HCT116 (cell line): ENCODE results near the gene TMEM200C.

Source experiments
- EZH2 ChIP-seq: fragments of 200-600 bp; sonication (generic); IDR thresholded peaks from 2 replicates; pipeline ENCODE4 v1.6.1; 2017; ENCODE audit warnings: antibody characterized with exemption, mixed run types
- JUND ChIP-seq: IDR thresholded peaks from 2 replicates; pipeline ENCODE4 v1.6.1; 2012
- POLR2A ChIP-seq: IDR thresholded peaks from 2 replicates; pipeline ENCODE4 v1.7.0; 2011; ENCODE audit warnings: borderline replicate concordance; ENCODE audit not compliant: insufficient read depth, insufficient read length; ENCODE audit errors: extremely low read depth
- POLR2AphosphoS5 ChIP-seq: IDR thresholded peaks from 2 replicates; pipeline ENCODE4 v1.6.1; 2011; ENCODE audit warnings: mild to moderate bottlenecking, low read depth, low read length, moderate library complexity
- RAD21 ChIP-seq: IDR thresholded peaks from 2 replicates; pipeline ENCODE4 v1.6.1; 2012; ENCODE audit warnings: low read depth, mild to moderate bottlenecking
- TCF7L2 ChIP-seq: IDR thresholded peaks from 2 replicates; pipeline ENCODE4 v1.7.0; 2011; ENCODE audit warnings: borderline replicate concordance, inconsistent platforms; ENCODE audit not compliant: insufficient read depth, insufficient read length; ENCODE audit errors: extremely low read depth
- YY1 ChIP-seq: IDR thresholded peaks from 2 replicates; pipeline ENCODE4 v1.6.1; 2011; ENCODE audit warnings: low read length, low read depth, moderate library complexity, mild to moderate bottlenecking; ENCODE audit not compliant: insufficient replicate concordance; ENCODE audit errors: extremely low read depth
- ZFX ChIP-seq: fragments of 450-650 bp; IDR thresholded peaks from 2 replicates; pipeline ENCODE4 v1.6.1; 2017
- TF ChIP-seq, protein P1 (sequence below), 3 experiments: fragments of 200-600 bp in 1 of 3; sonication (generic) in 1 of 3; IDR thresholded peaks in 2 of 3; conservative IDR thresholded peaks in 1 of 3; 2 replicates each; pipeline ENCODE4 v1.5.1; 2012 to 2017; ENCODE audit warnings: low read depth in 2 of 3, low read length in 2 of 3, antibody characterized with exemption in 1 of 3, borderline replicate concordance in 1 of 3, control low read depth in 1 of 3, mild to moderate bottlenecking in 1 of 3, mixed read lengths in 1 of 3, mixed run types in 1 of 3, moderate library complexity in 1 of 3; ENCODE audit not compliant: insufficient read depth in 1 of 3
- TF ChIP-seq, protein P2 (sequence below): IDR thresholded peaks from 2 replicates; pipeline ENCODE4 v1.6.1; 2012; ENCODE audit warnings: low read depth

DNA sequence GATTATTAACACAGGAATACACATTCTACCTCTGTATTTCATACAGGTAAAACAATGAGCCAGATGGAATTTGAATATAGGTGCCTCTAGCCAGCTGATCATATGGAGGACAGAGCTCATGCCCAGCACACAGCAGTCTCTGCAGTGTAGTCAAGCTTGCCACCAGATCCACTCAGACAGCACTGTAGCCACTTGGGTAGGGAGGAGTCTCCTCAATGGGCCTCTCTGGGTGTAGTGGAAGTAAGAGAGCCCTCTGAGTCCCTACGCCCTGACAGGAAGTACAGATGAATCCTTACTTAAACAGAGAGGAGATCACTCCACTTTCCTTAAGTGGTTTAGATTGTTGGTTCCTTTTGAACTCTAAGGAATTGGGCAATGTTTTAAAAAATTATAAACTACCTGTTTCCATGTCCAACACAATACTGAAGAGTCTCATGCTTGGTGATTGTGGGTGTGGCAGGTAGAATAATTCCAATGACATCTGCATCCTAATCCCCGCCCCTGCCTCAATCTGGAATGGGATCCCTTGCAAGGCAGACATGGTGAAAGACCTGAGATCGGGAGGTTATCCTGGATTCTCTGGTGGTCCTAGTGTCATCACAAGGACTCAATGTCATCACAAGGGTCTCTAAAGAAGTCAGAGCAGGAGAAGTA, 23.0 kb upstream of the TMEM200C start:
- no peak for TF ChIP-seq EZH2
- TF ChIP-seq POLR2A, result no peak
- TF ChIP-seq, protein P1, sequence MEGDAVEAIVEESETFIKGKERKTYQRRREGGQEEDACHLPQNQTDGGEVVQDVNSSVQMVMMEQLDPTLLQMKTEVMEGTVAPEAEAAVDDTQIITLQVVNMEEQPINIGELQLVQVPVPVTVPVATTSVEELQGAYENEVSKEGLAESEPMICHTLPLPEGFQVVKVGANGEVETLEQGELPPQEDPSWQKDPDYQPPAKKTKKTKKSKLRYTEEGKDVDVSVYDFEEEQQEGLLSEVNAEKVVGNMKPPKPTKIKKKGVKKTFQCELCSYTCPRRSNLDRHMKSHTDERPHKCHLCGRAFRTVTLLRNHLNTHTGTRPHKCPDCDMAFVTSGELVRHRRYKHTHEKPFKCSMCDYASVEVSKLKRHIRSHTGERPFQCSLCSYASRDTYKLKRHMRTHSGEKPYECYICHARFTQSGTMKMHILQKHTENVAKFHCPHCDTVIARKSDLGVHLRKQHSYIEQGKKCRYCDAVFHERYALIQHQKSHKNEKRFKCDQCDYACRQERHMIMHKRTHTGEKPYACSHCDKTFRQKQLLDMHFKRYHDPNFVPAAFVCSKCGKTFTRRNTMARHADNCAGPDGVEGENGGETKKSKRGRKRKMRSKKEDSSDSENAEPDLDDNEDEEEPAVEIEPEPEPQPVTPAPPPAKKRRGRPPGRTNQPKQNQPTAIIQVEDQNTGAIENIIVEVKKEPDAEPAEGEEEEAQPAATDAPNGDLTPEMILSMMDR (IDR thresholded peaks at IDR 0.05 in 2 of 3, conservative IDR thresholded peaks at IDR 0.05 in 1 of 3; ENCODE audit: borderline replicate concordance in 1 of 3, insufficient read depth in 1 of 3, low read depth in 2 of 3, low read length in 2 of 3), result no peak
- no peak for TF ChIP-seq POLR2AphosphoS5
- no peak for TF ChIP-seq RAD21
- TF ChIP-seq TCF7L2, result no peak
- TF ChIP-seq, protein P2, sequence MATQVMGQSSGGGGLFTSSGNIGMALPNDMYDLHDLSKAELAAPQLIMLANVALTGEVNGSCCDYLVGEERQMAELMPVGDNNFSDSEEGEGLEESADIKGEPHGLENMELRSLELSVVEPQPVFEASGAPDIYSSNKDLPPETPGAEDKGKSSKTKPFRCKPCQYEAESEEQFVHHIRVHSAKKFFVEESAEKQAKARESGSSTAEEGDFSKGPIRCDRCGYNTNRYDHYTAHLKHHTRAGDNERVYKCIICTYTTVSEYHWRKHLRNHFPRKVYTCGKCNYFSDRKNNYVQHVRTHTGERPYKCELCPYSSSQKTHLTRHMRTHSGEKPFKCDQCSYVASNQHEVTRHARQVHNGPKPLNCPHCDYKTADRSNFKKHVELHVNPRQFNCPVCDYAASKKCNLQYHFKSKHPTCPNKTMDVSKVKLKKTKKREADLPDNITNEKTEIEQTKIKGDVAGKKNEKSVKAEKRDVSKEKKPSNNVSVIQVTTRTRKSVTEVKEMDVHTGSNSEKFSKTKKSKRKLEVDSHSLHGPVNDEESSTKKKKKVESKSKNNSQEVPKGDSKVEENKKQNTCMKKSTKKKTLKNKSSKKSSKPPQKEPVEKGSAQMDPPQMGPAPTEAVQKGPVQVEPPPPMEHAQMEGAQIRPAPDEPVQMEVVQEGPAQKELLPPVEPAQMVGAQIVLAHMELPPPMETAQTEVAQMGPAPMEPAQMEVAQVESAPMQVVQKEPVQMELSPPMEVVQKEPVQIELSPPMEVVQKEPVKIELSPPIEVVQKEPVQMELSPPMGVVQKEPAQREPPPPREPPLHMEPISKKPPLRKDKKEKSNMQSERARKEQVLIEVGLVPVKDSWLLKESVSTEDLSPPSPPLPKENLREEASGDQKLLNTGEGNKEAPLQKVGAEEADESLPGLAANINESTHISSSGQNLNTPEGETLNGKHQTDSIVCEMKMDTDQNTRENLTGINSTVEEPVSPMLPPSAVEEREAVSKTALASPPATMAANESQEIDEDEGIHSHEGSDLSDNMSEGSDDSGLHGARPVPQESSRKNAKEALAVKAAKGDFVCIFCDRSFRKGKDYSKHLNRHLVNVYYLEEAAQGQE, result no peak
- no peak for TF ChIP-seq JUND
- no peak for TF ChIP-seq YY1
- no peak for TF ChIP-seq ZFX
